ENCODE results near the gene RTP4.

The RTP4 gene

GRCh38 chr3:187367561-187368103, 553 bp upstream of the RTP4 start:
- TF ChIP-seq REST (IDR thresholded peaks at IDR 0.05; ENCODE audit: insufficient replicate concordance, low read depth) = no peak
- no peak for TF ChIP-seq CTCF (IDR thresholded peaks at IDR 0.05; ENCODE audit: insufficient read depth, low read length)
- TF ChIP-seq POLR2AphosphoS5 (IDR thresholded peaks at IDR 0.05; ENCODE audit: low read depth) = no peak
- no peak for TF ChIP-seq GABPA (IDR thresholded peaks at IDR 0.05; ENCODE audit: low read depth)
- no peak for TF ChIP-seq SPI1 (IDR thresholded peaks at IDR 0.05; ENCODE audit: borderline replicate concordance, low read depth)
- Histone ChIP-seq H3K4me3 (replicated peaks; ENCODE audit: insufficient read depth, low read length) (no peak overlapping the region), H3K27ac (replicated peaks) (no peak overlapping the region), H3K27me3 (ENCODE audit: insufficient read depth, poor library complexity, severe bottlenecking) (no peaks in the 10 kb centered on the region)
- DNase-seq (ENCODE audit: low read depth in 1 of 2, low spot score in 1 of 2) = no peak

- peak in 1 of 2 experiments; percentile 3 for DNase-seq (ENCODE audit: low read depth in 1 of 2, low spot score in 1 of 2)
- Histone ChIP-seq H3K27me3 (ENCODE audit: insufficient read depth, poor library complexity, severe bottlenecking) (no peaks in the 10 kb centered on the region), H3K27ac (replicated peaks) (no peak overlapping the region), H3K4me3 (replicated peaks; ENCODE audit: insufficient read depth, low read length) (no peak overlapping the region)
- TF ChIP-seq POLR2AphosphoS5 (IDR thresholded peaks at IDR 0.05; ENCODE audit: low read depth) = no peak
- no peak for TF ChIP-seq REST (IDR thresholded peaks at IDR 0.05; ENCODE audit: insufficient replicate concordance, low read depth)
- no peak for TF ChIP-seq CTCF (IDR thresholded peaks at IDR 0.05; ENCODE audit: insufficient read depth, low read length)
- TF ChIP-seq SPI1 (IDR thresholded peaks at IDR 0.05; ENCODE audit: borderline replicate concordance, low read depth) = peak; percentile 33; the same call in 1 of the 2 replicates
Measured at GRCh38 chr3:187369089-187369447, 883 bp downstream of the RTP4 start.

GRCh38 chr3:187370051-187370450, 1.9 kb downstream of the RTP4 start:
- H3K27me3 ChIP-seq (ENCODE audit: insufficient read depth, poor library complexity, severe bottlenecking) = no peaks in the 10 kb centered on the region
- no peak overlapping the region for H3K4me3 ChIP-seq (replicated peaks; ENCODE audit: insufficient read depth, low read length)
- no peak overlapping the region for H3K27ac ChIP-seq (replicated peaks)
- no peak for DNase-seq (ENCODE audit: low read depth in 1 of 2, low spot score in 1 of 2)
- TF ChIP-seq POLR2AphosphoS5 (IDR thresholded peaks at IDR 0.05; ENCODE audit: low read depth) (no peak), SPI1 (IDR thresholded peaks at IDR 0.05; ENCODE audit: borderline replicate concordance, low read depth) (no peak), REST (IDR thresholded peaks at IDR 0.05; ENCODE audit: insufficient replicate concordance, low read depth) (no peak), CTCF (IDR thresholded peaks at IDR 0.05; ENCODE audit: insufficient read depth, low read length) (no peak), GABPA (IDR thresholded peaks at IDR 0.05; ENCODE audit: low read depth) (no peak)
